CD4-positive, CD25-positive, alpha-beta regulatory T cell (primary cell): Measurements from ENCODE around the gene EP400. TPM values are rescaled to one million over a fixed set of nuclear protein-coding genes. Genes with fewer than 3 reads are reported as not detected.
"Not testable (repeated sequence)": the region's sequence is repeated elsewhere in the genome, so short reads cannot be mapped to it uniquely, and the experiment has no call there.

Experiments used
- ATAC-seq, 2 donors: fragments of 150-1000 bp; cut with Tn5 transposase; one replicate each; pipeline ENCODE4 v1.10.0; 2021; ENCODE audit warnings: low read depth in 2 of 2, moderate number of reproducible peaks in 2 of 2, moderate library complexity in 1 of 2
- DNase-seq, 3 donors: peaks; one replicate each; pipeline versions ENCODE4 v3.0.0 to v3.0.0-alpha.2; 2012 to 2022; ENCODE audit warnings: mixed read lengths in 1 of 3
- H3K27ac ChIP-seq: one replicate; pipeline ENCODE4 v1.7.0; 2013; ENCODE audit warnings: mild to moderate bottlenecking, low read length; ENCODE audit not compliant: insufficient read depth, poor library complexity, severe bottlenecking
- H3K27me3 ChIP-seq: one replicate; pipeline ENCODE4 v1.7.0; 2013; ENCODE audit warnings: low read length; ENCODE audit not compliant: control insufficient read depth, insufficient read depth
- H3K36me3 ChIP-seq: one replicate; pipeline ENCODE4 v1.7.0; 2013; ENCODE audit warnings: mild to moderate bottlenecking, low read length, moderate library complexity; ENCODE audit not compliant: control insufficient read depth, insufficient read depth
- H3K4me1 ChIP-seq: 2 replicates; pipeline ENCODE4 v1.7.0; 2013; ENCODE audit warnings: mild to moderate bottlenecking, low read length; ENCODE audit not compliant: insufficient read depth, control insufficient read depth, poor library complexity, severe bottlenecking
- H3K4me3 ChIP-seq: one replicate; pipeline ENCODE4 v1.7.0; 2013; ENCODE audit warnings: low read depth, mild to moderate bottlenecking, low read length, moderate library complexity
- H3K9me3 ChIP-seq, 2 experiments: 1 replicate in 1 of 2; 2 replicates in 1 of 2; pipeline ENCODE4 v1.7.0; 2013; ENCODE audit warnings: low read length in 2 of 2, mild to moderate bottlenecking in 1 of 2, moderate library complexity in 1 of 2; ENCODE audit not compliant: control insufficient read depth in 2 of 2
- H3K27ac Mint-ChIP-seq, 3 donors: one replicate each; pipeline ENCODE4 v1.8.0; 2020 to 2022; ENCODE audit warnings: mild to moderate bottlenecking in 3 of 3, mixed read lengths in 3 of 3, moderate library complexity in 2 of 3
- H3K27me3 Mint-ChIP-seq: one replicate; pipeline ENCODE4 v1.8.0; 2022; ENCODE audit warnings: mild to moderate bottlenecking, mixed read lengths
- H3K36me3 Mint-ChIP-seq: one replicate; pipeline ENCODE4 v1.8.0; 2020; ENCODE audit warnings: mixed read lengths
- H3K4me1 Mint-ChIP-seq, 4 donors: one replicate each; pipeline ENCODE4 v1.8.0; 2020 to 2022; ENCODE audit warnings: mixed read lengths in 4 of 4, mild to moderate bottlenecking in 1 of 4
- H3K4me3 Mint-ChIP-seq, 4 donors: one replicate each; pipeline ENCODE4 v1.8.0; 2020 to 2022; ENCODE audit warnings: mild to moderate bottlenecking in 4 of 4, mixed read lengths in 4 of 4, moderate library complexity in 3 of 4
- H3K9me3 Mint-ChIP-seq, 7 donors: one replicate each; pipeline ENCODE4 v1.8.0; 2020 to 2022; ENCODE audit warnings: mixed read lengths in 7 of 7, mild to moderate bottlenecking in 3 of 7, moderate library complexity in 2 of 7
- polyA plus RNA-seq, 4 donors: library from polyadenylated mRNA; unstranded; fragments of 300-500 nt; fragmentation: Illumina TruSeq; gene quantifications; one replicate each; pipeline ENCODE4 v1.2.3, GENCODE V29; 2021
- total RNA-seq: library from RNA; stranded (reverse); gene quantifications from one replicate; pipeline ENCODE4 v1.2.3, GENCODE V29; 2022

EP400 gene
- total and polyA plus RNA-seq, 5 donors from 2014 or later: 1.2 to 77.9 (median 1.9) TPM

GRCh38 chr12:131946757-131947156 is 3.0 kb upstream of the EP400 start:
- no peaks in the 10 kb centered on the region for H3K27me3 ChIP-seq
- H3K4me3 ChIP-seq: no peak overlapping the region
- H3K4me1 Mint-ChIP-seq: peaks cover 0 to 30% (median 11%) of the 10 kb centered on the region in 4 donors
- H3K36me3 Mint-ChIP-seq: peaks cover 7% of the 10 kb centered on the region
- peaks cover 25% of the 10 kb centered on the region for H3K4me1 ChIP-seq
- ATAC-seq: no peak
- peak overlapping the region in 2 of 4 donors; percentile 21 to 82 for H3K4me3 Mint-ChIP-seq
- no peaks in the 10 kb centered on the region for H3K27me3 Mint-ChIP-seq
- H3K9me3 Mint-ChIP-seq: no peaks in the 10 kb centered on the region
- H3K36me3 ChIP-seq: peaks cover 7% of the 10 kb centered on the region
- H3K9me3 ChIP-seq: no peaks in the 10 kb centered on the region
- H3K27ac ChIP-seq: no peak overlapping the region
- no peak for DNase-seq
- peak overlapping the region in 1 of 3 donors; percentile 85 for H3K27ac Mint-ChIP-seq

- Histone ChIP-seq H3K36me3 (peaks cover 2% of the 10 kb centered on the region), H3K4me1 (peaks cover 29% of the 10 kb centered on the region), H3K9me3 (no peaks in the 10 kb centered on the region), H3K4me3 (no peak overlapping the region), H3K27me3 (no peaks in the 10 kb centered on the region), H3K27ac (no peak overlapping the region)
- no peaks in the 10 kb centered on the region for H3K9me3 Mint-ChIP-seq
- no peak for ATAC-seq
- no peak for DNase-seq
- peak overlapping the region in 2 of 4 donors; percentile 62 to 82 for H3K4me3 Mint-ChIP-seq
- peaks cover 7% of the 10 kb centered on the region for H3K36me3 Mint-ChIP-seq
- H3K27ac Mint-ChIP-seq: peak overlapping the region; percentile 67 to 85 (median 82)
- no peaks in the 10 kb centered on the region for H3K27me3 Mint-ChIP-seq
- peaks cover 0 to 34% (median 12%) of the 10 kb centered on the region in 4 donors for H3K4me1 Mint-ChIP-seq
Measured at GRCh38 chr12:131947482-131948027, 2.2 kb upstream of the EP400 start.

DNA sequence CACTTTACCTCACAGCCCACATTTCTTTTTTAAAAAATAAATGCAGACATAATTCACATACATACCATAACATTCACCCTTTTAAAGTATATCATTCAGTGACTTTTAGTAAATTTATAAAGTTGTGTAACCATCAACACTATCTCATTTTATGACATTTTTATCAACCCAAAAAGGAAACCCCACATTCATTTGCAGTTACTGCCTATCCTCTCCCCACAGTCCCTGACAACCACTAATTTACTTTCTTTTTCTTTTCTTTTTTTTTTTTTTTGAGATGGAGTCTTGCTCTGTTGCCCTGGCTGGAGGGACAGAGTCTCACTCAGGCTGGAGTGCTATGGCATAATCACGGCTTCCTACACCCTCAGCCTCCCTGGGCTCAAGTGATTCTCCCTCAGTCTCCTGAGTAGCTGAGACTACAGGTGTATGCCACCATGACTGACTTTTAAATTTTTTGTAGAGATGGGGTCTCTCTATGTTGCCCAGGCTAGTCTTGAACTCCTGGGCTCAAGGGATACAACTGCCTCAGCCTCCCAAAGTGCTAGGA is 1.5 kb upstream of the EP400 start:
- ATAC-seq (no peak), DNase-seq (no peak)
- no peak overlapping the region for H3K4me3 ChIP-seq
- peaks cover 34% of the 10 kb centered on the region for H3K4me1 ChIP-seq
- H3K27me3 ChIP-seq: no peaks in the 10 kb centered on the region
- peaks cover 2% of the 10 kb centered on the region for H3K36me3 ChIP-seq
- peaks cover 0 to 40% (median 18%) of the 10 kb centered on the region in 4 donors for H3K4me1 Mint-ChIP-seq
- H3K36me3 Mint-ChIP-seq: peaks cover 7% of the 10 kb centered on the region
- no peaks in the 10 kb centered on the region for H3K9me3 ChIP-seq
- no peaks in the 10 kb centered on the region for H3K27me3 Mint-ChIP-seq
- no peaks in the 10 kb centered on the region for H3K9me3 Mint-ChIP-seq
- H3K4me3 Mint-ChIP-seq: peak overlapping the region; percentile 82 to 86 (median 84)
- peak overlapping the region; percentile 43 to 85 (median 68) for H3K27ac Mint-ChIP-seq
- no peak overlapping the region for H3K27ac ChIP-seq

DNA sequence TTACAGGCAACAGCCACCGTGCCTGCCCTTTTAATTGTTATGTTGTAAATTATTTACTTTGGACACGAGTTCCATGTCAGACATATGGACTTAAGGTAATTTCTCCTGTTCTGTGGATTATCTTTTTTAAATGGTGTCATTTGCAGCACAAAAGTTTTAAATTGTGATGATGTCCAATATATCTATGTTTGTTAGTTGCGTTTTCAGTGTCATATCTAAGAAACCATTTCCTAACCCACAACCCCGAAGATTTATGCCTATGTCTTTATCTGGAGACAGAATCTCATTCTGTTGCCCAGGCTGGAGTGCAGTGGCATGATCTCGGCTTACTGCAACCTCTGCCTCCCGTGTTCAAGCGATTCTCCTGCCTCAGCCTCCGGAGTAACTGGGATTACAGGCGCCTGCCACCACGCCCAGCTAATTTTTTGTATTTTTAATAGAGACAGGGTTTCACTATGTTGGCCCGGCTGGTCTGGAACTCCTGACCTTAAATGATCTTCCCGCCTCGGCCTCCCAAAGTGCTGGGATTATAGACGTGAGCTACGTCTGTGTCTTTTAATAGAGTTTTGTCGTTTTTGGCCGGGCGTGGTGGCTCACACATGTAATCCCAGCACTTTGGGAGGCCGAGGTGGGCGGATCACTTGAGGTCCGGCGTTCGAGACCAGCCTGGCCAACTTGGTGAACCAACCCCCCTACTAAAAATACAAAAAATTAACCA is 870 bp upstream of the EP400 start:
- Histone ChIP-seq H3K27ac (peak overlapping the region; percentile 65), H3K4me3 (peak overlapping the region; percentile 48), H3K4me1 (peaks cover 37% of the 10 kb centered on the region)
- H3K4me3 Mint-ChIP-seq: peak overlapping the region; percentile 82 to 93 (median 85)
- H3K9me3 Mint-ChIP-seq, H3K36me3 Mint-ChIP-seq, H3K27me3 Mint-ChIP-seq, H3K27me3 ChIP-seq, H3K36me3 ChIP-seq, H3K9me3 ChIP-seq, ATAC-seq: not testable (repeated sequence)
- H3K27ac Mint-ChIP-seq: peak overlapping the region; percentile 71 to 94 (median 85)
- H3K4me1 Mint-ChIP-seq: peaks cover 0 to 45% (median 24%) of the 10 kb centered on the region in 4 donors
- DNase-seq: peak in 1 of 3 donors; percentile 12

DNA sequence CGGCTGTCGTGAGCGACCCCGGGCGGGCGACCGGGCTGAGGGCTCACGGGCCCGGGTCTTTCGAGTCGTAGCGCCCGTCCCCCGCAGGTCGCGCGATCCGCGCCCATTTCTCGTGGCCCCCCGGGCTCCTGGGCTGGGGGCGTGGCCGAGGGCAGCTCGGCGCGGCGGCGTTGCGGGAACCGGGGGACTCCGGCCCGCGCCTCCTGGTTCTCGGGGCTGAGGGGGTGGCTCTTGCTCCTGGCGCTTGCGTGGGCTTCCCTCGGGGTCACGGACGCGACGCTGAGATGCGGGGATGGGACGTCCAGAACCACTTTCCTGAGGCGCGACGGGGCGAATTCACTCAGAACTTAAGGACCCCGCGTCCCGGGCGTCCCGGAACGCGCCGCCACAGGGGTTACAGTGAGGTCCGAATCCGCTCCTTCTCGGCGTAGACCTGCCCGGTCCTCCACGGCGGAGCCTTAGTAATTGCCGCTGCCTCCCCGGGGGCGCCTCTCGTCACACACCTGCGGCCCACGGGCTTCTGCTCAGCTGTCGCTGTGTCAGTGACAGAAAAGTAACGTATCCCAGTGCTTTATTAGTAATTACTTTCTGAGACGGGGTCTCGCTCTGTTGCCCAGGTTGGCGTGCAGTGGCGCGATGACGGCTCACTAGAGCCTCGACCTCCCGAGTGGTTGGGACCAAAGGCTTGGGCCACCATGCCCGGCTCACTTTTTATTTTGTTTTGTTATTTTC is 606 bp downstream of the EP400 start:
- Mint-ChIP-seq H3K9me3 (no peaks in the 10 kb centered on the region), H3K4me3 (peak overlapping the region; percentile 91 to 97 (median 94)), H3K36me3 (no peaks in the 10 kb centered on the region), H3K27me3 (no peaks in the 10 kb centered on the region), H3K4me1 (peaks cover 0 to 56% (median 28%) of the 10 kb centered on the region in 4 donors), H3K27ac (peak overlapping the region; percentile 82 to 96 (median 90))
- no peaks in the 10 kb centered on the region for H3K27me3 ChIP-seq
- H3K4me1 ChIP-seq: peaks cover 37% of the 10 kb centered on the region
- H3K4me3 ChIP-seq: peak overlapping the region; percentile 67
- H3K27ac ChIP-seq: peak overlapping the region; percentile 65
- DNase-seq (peak; percentile 20 to 48 (median 44)), ATAC-seq (no peak)
- no peaks in the 10 kb centered on the region for H3K36me3 ChIP-seq
- H3K9me3 ChIP-seq: no peaks in the 10 kb centered on the region

GRCh38 chr12:131953810-131954209 is 4.1 kb downstream of the EP400 start:
- H3K4me3 ChIP-seq, H3K36me3 ChIP-seq, H3K9me3 Mint-ChIP-seq, H3K27me3 ChIP-seq, H3K27me3 Mint-ChIP-seq, H3K27ac Mint-ChIP-seq, ATAC-seq, H3K36me3 Mint-ChIP-seq, H3K9me3 ChIP-seq, DNase-seq, H3K27ac ChIP-seq: not testable (repeated sequence)
- peaks cover 36% of the 10 kb centered on the region for H3K4me1 ChIP-seq
- peaks cover 17 to 73% (median 41%) of the 10 kb centered on the region in 4 donors for H3K4me1 Mint-ChIP-seq
- H3K4me3 Mint-ChIP-seq: peak overlapping the region in 1 of 4 donors; percentile 76

DNA sequence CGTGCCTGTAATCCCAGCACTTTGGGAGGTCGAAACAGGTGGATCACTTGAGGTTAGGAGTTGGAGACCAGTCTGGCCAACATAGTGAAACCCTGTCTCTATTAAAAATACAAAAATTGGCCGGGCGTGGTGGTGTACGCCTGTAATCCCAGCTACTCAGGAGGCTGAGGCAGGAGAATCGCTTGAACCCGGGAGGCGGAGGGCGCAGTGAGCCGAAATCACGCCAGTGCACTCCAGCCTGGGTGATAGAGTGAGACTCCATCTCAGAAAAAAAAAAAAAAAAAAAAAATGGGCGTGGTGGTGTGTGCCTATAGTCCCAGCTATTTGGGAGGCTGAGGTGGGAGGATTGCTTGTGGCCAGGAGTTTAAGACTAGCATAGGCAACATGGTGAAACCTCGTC is 4.7 kb downstream of the EP400 start:
- not testable (repeated sequence) for H3K27ac ChIP-seq, DNase-seq, H3K4me3 ChIP-seq, H3K9me3 ChIP-seq, ATAC-seq, H3K27ac Mint-ChIP-seq, H3K9me3 Mint-ChIP-seq, H3K36me3 Mint-ChIP-seq, H3K27me3 Mint-ChIP-seq, H3K36me3 ChIP-seq, H3K27me3 ChIP-seq
- Mint-ChIP-seq H3K4me3 (peak overlapping the region in 1 of 4 donors; percentile 32), H3K4me1 (peaks cover 17 to 73% (median 46%) of the 10 kb centered on the region in 4 donors)
- H3K4me1 ChIP-seq: peaks cover 31% of the 10 kb centered on the region
